ENCODE data around the gene SLMAP.

DNA sequence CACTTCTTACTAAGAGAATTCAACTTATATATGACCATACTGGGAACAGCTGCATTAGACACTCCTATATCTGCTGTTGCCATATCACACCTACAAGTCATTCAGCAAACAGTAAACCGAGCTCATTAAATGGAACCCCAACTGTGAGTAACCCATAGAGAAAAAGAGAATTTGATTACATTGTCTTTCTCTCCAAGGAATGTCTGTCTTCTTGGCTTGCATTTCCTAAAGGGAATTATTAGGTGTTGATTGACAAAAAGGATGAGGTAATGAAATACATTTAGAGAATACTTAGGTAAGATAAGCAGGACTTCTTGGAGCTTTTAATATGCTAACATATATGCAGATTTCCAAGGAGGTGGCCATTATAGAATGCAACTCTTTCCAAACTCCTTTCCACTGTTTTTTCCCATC lies 76.8 kb downstream of the SLMAP start:
- no peak for TF ChIP-seq CTCF (IDR thresholded peaks at IDR 0.05; ENCODE audit: insufficient read depth, low read length)
- TF ChIP-seq, protein P1, sequence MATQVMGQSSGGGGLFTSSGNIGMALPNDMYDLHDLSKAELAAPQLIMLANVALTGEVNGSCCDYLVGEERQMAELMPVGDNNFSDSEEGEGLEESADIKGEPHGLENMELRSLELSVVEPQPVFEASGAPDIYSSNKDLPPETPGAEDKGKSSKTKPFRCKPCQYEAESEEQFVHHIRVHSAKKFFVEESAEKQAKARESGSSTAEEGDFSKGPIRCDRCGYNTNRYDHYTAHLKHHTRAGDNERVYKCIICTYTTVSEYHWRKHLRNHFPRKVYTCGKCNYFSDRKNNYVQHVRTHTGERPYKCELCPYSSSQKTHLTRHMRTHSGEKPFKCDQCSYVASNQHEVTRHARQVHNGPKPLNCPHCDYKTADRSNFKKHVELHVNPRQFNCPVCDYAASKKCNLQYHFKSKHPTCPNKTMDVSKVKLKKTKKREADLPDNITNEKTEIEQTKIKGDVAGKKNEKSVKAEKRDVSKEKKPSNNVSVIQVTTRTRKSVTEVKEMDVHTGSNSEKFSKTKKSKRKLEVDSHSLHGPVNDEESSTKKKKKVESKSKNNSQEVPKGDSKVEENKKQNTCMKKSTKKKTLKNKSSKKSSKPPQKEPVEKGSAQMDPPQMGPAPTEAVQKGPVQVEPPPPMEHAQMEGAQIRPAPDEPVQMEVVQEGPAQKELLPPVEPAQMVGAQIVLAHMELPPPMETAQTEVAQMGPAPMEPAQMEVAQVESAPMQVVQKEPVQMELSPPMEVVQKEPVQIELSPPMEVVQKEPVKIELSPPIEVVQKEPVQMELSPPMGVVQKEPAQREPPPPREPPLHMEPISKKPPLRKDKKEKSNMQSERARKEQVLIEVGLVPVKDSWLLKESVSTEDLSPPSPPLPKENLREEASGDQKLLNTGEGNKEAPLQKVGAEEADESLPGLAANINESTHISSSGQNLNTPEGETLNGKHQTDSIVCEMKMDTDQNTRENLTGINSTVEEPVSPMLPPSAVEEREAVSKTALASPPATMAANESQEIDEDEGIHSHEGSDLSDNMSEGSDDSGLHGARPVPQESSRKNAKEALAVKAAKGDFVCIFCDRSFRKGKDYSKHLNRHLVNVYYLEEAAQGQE (IDR thresholded peaks at IDR 0.05; ENCODE audit: insufficient replicate concordance, low read depth), result no peak

Data from HL-60 (cell line).